Measurements from ENCODE around the gene KANK2. TPM values are rescaled to one million over a fixed set of nuclear protein-coding genes. Genes with fewer than 3 reads are reported as not detected.

KANK2 gene
- total and polyA plus RNA-seq, 2 of the 13 experiments (the other 11 are each of a cell fraction or from before 2014, with no cell fraction given): 5.7 to 12.9 TPM

- peak; percentile 55; the same call in 1 of the 2 replicates for TF ChIP-seq MTF1 (CRISPR knock-in tag; IDR thresholded peaks at IDR 0.05)
- no peak for TF ChIP-seq LCORL (IDR thresholded peaks at IDR 0.05)
- TF ChIP-seq LCORL (CRISPR knock-in tag; IDR thresholded peaks at IDR 0.05): peak; percentile 94
- peak; percentile 89 for TF ChIP-seq MEF2D (CRISPR knock-in tag; IDR thresholded peaks at IDR 0.05)
- TF ChIP-seq, protein P1, sequence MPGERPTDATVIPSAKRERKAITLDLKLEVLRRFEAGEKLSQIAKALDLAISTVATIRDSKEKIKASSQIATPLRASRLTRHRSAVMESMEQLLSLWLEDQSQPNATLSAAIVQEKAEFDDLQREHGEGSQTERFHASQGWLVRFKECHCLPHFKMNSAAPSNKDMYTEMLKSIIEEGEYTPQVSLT (CRISPR knock-in tag; IDR thresholded peaks at IDR 0.05; ENCODE audit: borderline replicate concordance, low read depth): no peak
- peak; percentile 39 for TF ChIP-seq ASH2L (IDR thresholded peaks at IDR 0.05; ENCODE audit: insufficient read length, low read depth, low read length)
- TF ChIP-seq HOXA3 (CRISPR knock-in tag; IDR thresholded peaks at IDR 0.05): peak; percentile 94
- TF ChIP-seq SRY (CRISPR knock-in tag; IDR thresholded peaks at IDR 0.05): peak; percentile 89
- TF ChIP-seq ZSCAN21 (CRISPR knock-in tag; IDR thresholded peaks at IDR 0.05; ENCODE audit: borderline replicate concordance): peak; percentile 94
- TF ChIP-seq NR2C2 (CRISPR knock-in tag; IDR thresholded peaks at IDR 0.05; ENCODE audit: borderline replicate concordance): peak; percentile 90
- peak; percentile 90 for TF ChIP-seq SP5 (CRISPR knock-in tag; IDR thresholded peaks at IDR 0.05; ENCODE audit: borderline replicate concordance, low read depth)
- TF ChIP-seq, protein P2, sequence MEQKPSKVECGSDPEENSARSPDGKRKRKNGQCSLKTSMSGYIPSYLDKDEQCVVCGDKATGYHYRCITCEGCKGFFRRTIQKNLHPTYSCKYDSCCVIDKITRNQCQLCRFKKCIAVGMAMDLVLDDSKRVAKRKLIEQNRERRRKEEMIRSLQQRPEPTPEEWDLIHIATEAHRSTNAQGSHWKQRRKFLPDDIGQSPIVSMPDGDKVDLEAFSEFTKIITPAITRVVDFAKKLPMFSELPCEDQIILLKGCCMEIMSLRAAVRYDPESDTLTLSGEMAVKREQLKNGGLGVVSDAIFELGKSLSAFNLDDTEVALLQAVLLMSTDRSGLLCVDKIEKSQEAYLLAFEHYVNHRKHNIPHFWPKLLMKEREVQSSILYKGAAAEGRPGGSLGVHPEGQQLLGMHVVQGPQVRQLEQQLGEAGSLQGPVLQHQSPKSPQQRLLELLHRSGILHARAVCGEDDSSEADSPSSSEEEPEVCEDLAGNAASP (CRISPR knock-in tag; IDR thresholded peaks at IDR 0.05; ENCODE audit: borderline replicate concordance): peak; percentile 90; the same call in 1 of the 2 replicates
- TF ChIP-seq NFE2 (CRISPR knock-in tag; IDR thresholded peaks at IDR 0.05): no peak
- TF ChIP-seq ZBTB44 (CRISPR knock-in tag; IDR thresholded peaks at IDR 0.05): peak; percentile 27; the same call in 1 of the 2 replicates
- TF ChIP-seq, protein P3, sequence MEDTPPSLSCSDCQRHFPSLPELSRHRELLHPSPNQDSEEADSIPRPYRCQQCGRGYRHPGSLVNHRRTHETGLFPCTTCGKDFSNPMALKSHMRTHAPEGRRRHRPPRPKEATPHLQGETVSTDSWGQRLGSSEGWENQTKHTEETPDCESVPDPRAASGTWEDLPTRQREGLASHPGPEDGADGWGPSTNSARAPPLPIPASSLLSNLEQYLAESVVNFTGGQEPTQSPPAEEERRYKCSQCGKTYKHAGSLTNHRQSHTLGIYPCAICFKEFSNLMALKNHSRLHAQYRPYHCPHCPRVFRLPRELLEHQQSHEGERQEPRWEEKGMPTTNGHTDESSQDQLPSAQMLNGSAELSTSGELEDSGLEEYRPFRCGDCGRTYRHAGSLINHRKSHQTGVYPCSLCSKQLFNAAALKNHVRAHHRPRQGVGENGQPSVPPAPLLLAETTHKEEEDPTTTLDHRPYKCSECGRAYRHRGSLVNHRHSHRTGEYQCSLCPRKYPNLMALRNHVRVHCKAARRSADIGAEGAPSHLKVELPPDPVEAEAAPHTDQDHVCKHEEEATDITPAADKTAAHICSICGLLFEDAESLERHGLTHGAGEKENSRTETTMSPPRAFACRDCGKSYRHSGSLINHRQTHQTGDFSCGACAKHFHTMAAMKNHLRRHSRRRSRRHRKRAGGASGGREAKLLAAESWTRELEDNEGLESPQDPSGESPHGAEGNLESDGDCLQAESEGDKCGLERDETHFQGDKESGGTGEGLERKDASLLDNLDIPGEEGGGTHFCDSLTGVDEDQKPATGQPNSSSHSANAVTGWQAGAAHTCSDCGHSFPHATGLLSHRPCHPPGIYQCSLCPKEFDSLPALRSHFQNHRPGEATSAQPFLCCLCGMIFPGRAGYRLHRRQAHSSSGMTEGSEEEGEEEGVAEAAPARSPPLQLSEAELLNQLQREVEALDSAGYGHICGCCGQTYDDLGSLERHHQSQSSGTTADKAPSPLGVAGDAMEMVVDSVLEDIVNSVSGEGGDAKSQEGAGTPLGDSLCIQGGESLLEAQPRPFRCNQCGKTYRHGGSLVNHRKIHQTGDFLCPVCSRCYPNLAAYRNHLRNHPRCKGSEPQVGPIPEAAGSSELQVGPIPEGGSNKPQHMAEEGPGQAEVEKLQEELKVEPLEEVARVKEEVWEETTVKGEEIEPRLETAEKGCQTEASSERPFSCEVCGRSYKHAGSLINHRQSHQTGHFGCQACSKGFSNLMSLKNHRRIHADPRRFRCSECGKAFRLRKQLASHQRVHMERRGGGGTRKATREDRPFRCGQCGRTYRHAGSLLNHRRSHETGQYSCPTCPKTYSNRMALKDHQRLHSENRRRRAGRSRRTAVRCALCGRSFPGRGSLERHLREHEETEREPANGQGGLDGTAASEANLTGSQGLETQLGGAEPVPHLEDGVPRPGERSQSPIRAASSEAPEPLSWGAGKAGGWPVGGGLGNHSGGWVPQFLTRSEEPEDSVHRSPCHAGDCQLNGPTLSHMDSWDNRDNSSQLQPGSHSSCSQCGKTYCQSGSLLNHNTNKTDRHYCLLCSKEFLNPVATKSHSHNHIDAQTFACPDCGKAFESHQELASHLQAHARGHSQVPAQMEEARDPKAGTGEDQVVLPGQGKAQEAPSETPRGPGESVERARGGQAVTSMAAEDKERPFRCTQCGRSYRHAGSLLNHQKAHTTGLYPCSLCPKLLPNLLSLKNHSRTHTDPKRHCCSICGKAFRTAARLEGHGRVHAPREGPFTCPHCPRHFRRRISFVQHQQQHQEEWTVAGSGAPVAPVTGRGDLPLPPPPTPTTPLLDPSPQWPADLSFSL (CRISPR knock-in tag; IDR thresholded peaks at IDR 0.05): no peak
- peak; percentile 59; the same call in 1 of the 2 replicates for TF ChIP-seq ZNF547 (CRISPR knock-in tag; IDR thresholded peaks at IDR 0.05)
- no peak for TF ChIP-seq MAFK (conservative IDR thresholded peaks at IDR 0.05 in 1 of 2, IDR thresholded peaks at IDR 0.05 in 1 of 2; ENCODE audit: low read length in 2 of 2)
- peak; percentile 98 for TF ChIP-seq RARA (CRISPR knock-in tag; IDR thresholded peaks at IDR 0.05)
- peak; percentile 68; the same call in 1 of the 2 replicates for TF ChIP-seq TOE1 (CRISPR knock-in tag; IDR thresholded peaks at IDR 0.05)
- no peak for TF ChIP-seq RBAK (CRISPR knock-in tag; IDR thresholded peaks at IDR 0.05)
- no peak; the same call in 1 of the 2 replicates for TF ChIP-seq ZFAT (CRISPR knock-in tag; conservative IDR thresholded peaks at IDR 0.05)
Observed at GRCh38 chr19:11239377-11240000, 42.1 kb upstream of the KANK2 start, which contains the start of gene ANGPTL8 (continued).

Data from HepG2 (cell line).